ENCODE results near the gene TTC27.
"Not testable (repeated sequence)": the region's sequence is repeated elsewhere in the genome, so short reads cannot be mapped to it uniquely, and the experiment has no call there.

TTC27 gene

DNA sequence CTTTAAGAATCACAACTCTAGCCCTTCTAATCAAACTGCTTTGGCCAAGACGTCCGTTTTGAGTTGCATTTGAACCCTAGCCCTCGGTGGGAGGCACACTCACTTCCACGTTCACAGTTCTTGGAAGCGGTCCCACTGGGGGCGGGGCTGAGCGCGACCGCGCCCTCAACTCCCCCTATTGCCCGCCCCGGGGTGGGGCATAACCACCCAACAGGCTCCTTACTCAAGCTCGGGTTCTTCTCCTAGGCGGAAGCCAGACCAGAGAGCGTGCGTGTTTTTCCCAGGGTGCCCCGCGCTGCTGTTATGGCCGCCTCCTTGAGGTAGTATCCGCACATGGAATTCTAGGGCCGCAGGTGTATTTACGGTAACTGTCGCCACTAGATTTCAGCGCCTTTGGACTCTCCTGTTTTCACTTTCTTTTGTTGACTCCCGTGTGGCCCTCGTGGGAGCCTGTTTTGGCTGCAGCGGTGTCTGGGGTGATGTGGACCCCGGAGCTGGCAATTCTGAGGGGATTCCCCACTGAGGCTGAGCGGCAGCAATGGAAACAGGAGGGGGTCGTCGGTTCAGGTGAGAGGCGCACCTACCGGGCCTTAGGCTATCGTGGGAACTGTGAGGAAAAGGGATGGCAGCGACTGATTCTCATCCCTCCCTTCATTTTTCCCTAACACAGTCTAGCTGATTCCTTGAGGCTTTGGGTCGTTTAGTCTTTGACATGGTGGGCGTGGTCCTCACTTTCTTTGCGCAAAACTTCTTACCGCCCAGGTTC is at the start of gene TTC27:
Gene TTC27 (plus strand): TSS at position 237 of the 766 bp plus-strand sequence. CDS start 243 bp downstream, at position 480.
- peak; percentile 70 for DNase-seq

DNA sequence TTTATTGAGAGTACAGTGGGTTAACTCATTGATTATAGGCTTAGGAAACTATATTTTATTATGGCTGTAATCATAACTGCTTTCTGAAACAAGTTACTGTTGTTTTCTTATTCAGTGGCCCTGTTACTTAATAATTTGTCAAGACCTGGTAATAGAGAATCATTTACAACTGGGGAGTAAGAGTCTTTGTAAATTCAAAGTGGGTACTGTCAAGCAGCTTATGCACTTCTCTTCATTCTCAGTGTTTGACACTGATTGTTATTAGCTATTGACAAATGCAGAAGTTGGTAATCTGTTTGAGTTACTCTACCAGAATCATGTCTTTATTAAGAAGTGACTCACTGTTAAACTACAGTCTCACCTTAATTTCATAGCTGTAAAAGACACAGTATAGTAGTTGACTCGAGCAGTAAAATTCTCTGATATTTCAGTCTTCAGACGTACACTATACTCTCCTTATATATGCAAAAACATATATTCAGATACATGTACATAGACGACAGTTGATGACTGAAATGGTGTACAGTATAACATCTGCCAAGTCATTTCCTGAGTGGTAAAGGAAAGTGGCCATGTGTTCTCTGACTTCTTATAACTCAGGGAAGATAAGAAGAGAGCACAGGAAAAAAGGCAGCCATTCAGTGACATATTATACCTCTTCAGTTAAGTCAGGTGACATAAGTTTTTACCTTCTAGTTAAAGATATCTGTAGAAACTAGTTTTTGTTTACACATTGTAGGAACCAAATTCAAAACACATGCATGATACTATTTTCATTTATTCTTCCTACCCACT is 36.0 kb upstream of the TTC27 start:
- peak; percentile 85 for DNase-seq

DNA sequence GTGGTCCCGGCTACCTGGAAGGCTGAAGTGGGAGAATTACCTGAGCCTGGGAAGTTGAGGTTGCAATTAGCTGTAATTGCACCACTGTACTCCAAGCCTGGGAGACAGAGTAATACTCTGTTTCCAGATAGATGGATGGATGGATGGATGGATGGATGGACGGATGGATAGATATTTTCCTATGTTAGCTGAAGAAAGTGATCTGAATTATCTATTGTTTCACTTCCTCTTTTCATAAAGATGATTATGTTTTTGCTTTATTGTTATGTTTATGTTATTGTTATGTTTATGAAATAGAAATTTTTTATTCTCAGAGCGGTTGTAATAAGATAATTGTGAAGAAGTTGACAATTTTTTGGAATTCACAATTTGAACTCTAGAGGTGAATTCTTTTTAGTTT is 33.3 kb upstream of the TTC27 start:
- DNase-seq, result no peak

DNA sequence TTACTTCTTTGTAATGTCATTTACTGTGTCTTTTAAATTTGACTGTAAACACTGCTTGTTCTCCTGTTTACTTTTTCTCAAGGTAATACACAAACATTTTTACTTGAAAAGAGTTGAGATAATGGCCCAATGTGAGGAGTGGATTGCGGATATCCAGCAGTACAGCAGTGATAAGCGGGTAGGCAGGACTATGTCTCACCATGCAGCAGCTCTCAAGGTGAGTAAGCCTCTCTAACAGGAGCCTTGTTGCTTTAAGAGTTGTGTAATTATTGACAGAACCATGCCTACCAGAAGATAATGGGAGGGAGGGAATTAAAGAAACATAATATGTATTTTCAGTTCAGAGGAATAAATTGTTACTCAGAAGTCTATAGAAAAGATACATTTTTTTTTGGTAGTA is 16.5 kb upstream of the TTC27 start:
- DNase-seq, result no peak

DNA sequence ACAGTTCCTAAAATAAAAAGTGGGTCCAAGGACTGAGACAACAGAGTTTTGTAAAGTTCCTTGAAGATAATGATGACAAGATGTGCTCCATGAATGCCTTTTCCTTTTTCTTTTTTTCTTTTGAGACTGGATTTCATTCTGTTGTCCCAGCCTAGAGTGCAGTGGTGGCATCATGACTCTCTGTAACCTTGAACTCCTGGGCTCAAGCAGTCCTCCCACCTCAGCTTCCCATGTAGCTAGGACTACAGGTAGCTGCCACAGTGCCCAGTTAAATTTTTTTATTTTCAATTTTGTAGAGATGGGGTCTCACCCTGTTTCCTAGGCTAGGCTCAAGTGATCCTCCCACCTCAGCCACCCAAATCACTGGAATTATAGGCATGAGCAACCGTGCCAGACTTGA is 16.1 kb upstream of the TTC27 start:
- DNase-seq, result no peak

DNA sequence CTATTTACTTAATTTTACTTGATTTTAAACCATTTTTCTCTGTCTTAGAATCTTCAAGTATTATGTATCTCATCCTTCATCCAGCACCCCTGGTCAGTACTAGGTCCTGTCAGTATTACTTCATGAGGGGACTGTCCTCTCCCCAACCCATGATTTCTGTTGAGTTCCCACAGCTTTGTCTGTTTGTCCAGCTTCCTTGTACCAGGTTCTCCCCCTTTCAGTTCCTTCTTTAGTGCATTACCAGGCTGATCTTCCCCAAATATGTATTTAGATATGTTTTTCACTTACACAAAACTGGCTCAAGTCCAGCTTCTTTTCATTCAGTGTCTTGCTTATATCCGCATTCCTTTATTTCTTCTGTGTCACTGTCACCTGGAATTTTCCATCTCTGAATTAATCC is 13.8 kb upstream of the TTC27 start:
- no peak for DNase-seq

DNA sequence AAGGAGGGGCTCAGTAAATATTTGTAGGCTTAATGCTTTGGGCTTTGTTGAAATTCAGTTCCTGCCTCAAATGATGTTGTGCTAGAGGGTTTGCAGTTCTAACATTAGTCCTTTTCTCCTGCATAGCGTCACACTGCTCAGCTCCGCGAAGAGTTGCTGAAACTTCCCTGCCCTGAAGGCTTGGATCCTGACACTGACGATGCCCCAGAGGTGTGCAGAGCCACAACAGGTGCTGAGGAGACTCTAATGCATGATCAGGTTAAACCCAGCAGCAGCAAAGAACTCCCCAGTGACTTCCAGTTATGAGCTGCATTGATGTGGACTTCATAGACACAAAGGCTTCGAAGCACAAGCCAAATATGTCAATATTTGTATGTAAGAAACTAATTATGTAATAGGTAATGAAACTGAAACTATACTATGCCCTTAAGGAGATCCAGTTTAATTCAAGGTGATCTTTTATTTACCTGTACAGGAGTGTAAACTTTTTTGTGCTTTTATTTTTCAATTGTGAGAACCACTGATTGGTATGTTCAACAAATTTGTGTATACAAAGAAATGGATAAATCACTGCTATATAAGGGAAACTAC is 10.2 kb upstream of the TTC27 start:
- DNase-seq, result no peak

DNA sequence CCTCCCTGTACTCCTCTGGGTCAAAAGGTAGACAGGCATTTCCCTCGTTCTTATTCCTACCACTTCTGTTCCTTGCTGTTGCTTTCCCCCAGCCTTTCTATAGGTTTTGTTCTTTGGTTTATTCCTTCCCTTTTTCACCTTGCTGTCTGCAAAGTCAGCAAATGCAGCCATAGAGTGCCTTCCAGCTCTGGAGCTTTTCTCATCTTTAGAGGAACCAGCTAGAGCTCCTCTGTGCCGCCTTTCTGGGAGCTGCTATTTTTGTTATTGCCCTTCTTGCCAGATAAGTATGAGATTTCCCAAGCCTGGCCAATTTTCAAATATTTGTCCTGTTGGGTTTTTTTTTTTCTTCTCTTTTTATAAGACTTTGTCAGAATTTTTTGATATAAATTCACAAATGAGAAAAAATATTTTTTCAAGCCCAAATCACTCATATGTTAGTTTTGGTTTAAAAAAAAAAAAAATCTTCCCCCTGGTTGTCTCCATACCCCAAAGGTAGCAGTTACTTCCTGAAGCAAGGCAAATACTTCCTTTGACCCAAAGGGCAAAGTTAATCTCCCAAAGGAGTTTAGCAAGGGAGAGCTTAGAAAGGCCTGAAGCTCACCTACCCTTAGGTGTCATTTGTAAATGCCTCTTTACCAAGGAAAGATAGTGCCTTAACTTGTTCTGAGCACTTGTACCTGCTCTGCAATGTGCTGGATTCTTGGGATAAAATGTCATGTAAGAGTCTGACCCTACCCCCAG is 5.1 kb upstream of the TTC27 start:
- DNase-seq, result no peak

DNA sequence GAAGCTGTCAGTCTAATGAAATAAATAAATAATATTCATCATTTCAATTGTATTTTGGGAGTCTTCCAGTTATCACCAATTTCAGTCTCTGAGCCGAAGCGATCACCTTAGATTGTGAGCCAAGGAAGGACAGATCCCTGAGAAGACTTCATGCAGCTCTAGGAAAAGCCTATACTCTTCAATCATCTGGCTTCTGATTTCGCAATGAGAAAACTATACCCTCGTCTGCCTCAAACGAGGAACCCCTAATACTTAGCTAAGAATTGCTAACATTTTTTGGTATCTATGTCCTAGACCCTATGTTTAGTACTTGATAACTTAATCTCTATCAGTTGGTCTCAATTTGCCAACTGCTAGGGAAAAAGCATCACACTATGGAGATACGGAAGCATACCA is 4.5 kb upstream of the TTC27 start:
- DNase-seq, result no peak

DNA sequence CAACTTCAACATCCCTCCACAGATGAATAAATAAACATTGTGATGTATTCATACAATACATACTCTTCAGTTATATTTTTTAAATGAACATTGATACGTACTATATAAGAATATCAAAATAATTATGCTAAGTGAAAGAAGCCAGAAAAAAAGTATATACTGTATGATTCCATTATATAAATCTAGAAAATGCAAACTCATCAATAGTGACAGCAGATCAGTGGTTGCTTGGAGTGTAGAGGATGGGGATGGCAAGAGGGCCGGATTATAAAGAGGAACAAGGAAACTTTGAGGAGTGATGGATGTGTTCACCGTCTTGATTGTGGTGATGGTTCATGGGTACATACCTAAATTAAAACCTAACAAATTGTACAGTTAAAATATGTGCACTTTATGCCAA is 3.0 kb upstream of the TTC27 start:
- DNase-seq, result no peak

DNA sequence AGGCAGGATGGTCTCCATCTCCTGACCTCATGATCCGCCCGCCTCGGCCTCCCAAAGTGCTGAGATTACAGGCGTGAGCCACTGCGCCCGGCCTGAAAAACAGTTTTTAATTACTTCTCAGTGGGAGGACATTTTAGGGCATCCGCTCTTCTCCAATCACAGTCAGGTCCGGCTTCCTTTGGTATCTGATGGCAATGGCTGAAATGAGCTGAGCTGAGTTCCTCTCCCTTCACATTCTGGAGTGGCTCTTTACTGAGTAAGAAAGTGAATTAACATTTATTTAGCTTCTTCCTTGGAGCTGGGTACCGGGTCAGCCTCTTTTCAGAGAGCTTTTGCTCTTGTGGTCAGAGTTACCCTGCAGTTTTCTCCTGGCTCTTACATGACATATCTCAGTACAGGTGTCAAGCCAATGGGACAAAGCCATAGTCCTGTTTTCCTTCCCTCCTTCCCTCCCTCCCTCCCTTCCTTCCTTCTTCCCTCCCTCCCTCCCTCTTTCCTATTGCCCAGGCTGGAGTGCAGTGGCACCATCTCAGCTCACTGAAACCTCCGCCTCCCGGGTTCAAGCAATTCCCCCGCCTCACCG is 1.1 kb upstream of the TTC27 start:
- no peak for DNase-seq

DNA sequence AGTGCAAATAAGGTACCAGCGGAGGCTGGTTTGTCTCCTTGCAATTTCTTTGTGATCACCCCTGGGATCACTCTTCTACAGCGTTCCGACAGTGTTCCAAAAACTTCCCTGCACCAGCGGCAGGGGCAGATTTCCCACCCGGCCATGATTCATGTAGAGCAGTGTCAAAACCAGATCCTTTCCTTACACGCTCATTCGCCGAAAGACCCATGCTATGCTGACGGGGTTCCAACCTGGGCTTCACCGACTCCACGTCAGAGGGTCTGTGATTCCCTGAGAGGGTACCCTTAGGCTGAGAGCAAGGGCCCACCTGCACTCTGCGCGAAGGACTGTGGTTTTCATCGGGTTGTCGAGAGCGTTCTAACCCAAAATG is 423 bp upstream of the TTC27 start:
- no peak for DNase-seq

DNA sequence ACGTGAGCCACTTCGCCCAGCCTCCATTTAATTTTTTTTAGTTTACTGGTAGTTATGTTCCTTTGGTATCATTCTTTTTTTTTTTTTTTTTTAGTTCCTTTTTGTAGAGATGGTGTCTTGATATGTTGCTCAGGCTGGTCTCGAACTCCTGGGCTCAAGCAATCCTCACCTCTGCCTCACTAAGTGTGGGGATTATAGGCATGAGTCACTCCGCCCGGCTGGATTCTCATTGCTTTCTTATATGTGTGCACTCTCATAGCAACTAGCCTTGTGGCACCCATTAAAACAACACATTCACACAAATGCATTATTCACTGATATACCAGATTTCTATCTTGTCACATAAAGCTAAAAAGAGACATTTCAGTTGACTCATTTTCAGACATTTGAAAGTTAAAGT is 4.2 kb downstream of the TTC27 start:
- no peak for DNase-seq

DNA sequence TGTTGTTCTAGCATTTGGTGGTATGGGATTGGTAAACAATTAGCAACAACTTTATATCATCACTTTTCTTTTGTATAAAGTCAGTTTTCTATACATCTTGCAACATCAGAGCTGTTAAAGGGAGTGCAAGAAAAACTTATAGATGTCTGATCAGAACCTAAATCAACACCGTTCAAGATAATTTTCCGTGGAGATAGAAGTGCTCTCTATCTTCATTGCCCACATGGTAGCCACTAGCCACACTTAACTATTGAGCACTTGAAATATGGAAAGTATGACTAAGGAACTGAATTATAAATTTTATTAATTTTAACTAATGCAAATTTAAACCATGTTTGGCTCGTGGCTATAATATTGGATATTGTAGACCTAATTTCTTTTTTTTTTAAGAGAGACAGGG is 5.2 kb downstream of the TTC27 start:
- DNase-seq, result no peak

DNA sequence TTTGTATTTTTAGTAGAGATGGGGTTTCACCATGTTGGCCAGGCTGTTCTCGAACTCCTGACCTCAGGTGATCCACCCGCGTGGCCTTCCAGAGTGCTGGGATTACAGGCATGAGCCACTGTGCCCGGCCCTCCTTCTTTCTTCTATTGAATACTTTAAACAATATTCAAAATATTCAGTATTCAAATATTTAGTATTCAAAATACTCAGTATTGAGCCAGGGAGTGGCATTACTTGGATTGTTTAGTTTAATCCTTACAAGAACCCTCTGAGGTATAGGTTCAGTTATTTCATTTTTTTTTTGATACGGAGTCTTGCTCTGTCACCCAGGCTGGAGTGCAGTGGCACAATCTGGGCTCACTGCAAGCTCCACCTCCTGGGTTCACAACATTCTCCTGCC is 10.7 kb downstream of the TTC27 start:
- not testable (repeated sequence) for DNase-seq

DNA sequence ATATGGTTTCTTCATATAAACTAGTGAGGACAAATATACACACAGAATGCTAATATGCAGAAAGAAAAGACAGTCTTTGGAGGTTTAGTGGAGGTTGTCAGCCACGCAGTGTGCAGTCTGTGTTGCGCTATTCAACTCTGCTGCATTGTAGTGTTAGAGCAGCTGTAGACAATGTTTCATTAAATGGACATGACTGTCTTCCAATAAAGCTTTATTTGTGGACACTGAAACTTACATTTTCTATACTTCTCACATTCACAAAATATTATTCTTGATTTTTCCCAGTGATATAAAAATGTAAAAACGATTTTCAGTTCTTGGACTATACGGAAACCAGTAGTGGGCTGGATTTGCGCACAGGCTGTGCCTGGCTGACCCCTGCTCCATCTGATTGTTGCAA is 13.3 kb downstream of the TTC27 start:
- DNase-seq, result no peak

DNA sequence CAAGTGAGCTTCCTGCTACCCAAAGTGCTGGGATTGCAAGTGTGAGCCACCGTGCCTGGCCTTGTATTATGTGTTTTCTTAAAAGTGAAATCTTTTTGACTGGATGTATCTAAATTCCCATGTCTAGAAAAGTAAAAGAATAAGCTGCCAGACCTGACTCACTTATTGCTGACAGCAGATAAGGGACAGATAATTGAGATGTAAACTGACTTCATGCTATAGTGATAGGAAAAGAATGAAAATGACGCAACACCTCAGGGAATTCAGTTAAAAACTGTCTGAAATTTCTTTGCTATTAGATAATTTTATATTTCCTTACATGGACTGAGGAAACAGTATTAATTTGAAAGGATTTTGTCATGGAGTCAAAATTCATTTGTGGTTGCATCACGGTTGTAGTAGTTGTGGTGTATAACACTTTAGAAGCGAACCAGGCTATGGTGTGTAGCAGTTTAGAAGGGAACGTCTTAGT is 19.4 kb downstream of the TTC27 start:
- no peak for DNase-seq

DNA sequence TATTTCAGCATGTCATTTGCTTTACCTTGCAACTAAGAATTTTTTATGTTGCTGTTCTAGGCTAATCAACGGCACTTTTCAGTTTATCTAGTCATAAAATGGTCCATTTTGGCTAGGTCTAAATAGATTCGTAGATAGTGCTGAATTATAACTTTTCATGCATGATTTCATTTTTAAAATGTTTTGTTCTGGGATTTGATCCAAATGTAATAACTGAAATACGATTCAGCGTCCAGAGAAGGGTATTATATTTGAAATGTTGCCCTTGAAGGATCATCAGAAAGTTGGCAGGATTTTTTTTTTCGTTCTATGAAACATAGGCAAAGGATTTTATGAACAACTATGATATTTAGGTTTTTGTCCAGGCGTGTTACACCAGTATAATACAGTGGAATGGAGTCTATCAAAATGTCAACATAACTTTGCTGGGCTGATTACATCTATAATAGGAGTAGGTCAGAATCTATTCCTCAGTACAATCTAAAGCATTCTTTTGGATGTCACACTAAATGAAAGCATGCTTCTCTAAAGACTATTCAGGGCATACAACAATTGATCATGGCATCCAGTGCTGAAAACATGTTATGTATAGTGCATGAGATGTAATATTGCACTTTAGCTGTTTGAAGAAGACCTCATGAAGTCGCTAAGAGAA is 24.8 kb downstream of the TTC27 start:
- DNase-seq, result no peak

DNA sequence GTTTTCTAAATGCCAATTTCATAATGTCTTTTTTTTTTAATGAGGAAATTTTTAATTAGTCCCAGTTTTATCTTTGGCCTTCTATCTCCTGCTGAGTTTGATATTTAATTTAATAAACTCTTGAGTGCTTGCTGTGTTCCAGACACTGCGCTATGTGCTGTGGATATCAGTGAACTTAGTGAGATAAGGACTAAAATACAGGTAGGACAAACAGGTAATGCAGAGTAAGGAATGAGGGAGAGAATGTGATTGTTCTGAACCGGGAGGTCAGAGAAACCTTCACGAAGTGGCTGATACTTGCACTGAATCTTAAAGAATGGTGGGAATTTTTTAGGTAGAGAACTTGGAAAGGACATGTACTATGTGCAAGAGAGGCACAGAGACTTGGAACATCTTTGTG is 28.2 kb downstream of the TTC27 start:
- DNase-seq, result no peak

DNA sequence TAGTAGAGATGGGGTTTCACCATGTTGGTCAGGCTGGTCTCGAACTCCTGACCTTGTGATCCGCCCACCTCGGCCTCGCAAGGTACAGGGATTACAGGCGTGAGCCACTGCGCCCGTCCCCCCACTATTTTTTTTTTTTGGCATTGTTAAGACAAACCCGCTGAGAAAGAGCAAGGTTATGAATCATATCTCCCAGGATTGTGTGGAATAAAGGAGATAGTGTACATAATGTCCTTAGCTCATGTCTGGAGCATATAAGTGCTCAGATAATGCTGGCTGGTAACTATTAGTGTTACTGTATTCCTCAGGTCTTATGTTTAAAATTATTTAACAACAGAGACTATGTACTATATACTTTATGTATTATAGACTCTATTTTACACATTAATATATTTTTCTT is 36.0 kb downstream of the TTC27 start:
- DNase-seq, result no peak

DNA sequence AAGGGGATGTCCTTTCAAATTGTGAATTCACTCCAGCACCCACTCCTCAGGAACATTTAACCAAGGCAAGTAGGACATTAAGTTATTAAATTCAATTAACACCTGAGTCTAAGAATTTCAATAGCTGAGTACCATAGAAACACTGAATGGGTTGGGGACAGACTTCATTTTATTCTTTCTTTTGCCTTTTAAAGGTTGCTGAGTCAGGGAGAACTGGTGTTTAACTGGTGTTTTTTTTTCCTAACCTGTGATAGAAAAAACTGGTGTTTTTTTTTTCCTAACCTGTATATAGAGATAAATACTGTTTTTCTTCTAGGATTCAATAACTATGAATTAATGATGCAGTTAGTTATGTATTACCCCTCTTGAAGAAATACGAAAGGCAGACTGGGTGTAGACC is 38.9 kb downstream of the TTC27 start:
- no peak for DNase-seq

DNA sequence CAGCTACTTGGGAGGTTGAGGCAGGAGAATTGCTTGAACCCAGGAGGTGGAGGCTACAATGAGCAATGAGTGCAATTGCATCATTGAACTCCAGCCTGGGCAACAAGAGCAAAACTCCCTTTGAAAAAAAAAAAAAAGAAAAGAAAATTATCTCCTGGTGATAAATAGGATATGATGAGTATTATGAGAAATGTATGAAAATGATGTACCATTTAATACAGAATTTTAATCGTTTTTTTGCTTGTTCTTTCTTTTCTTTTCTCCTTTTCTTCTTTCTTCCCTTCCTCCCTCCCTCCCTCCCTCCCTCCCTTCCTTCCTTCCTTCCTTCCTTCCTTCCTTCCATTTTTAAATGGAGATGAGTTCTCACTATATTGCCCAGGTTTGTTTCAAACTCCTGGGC is 40.4 kb downstream of the TTC27 start:
- DNase-seq, result no peak
